Dedifferentiated amniotic fluid mesenchymal stem cell (primary cell): ENCODE data around the gene SP6.
A peak's percentile ranks its signal among the peaks of the same experiment; 100 is the strongest.

ENCODE experiments used
- DNase-seq: peaks from one replicate; pipeline ENCODE4 v3.0.0-alpha.2; 2016; ENCODE audit errors: extremely low spot score

Gene SP6

DNA sequence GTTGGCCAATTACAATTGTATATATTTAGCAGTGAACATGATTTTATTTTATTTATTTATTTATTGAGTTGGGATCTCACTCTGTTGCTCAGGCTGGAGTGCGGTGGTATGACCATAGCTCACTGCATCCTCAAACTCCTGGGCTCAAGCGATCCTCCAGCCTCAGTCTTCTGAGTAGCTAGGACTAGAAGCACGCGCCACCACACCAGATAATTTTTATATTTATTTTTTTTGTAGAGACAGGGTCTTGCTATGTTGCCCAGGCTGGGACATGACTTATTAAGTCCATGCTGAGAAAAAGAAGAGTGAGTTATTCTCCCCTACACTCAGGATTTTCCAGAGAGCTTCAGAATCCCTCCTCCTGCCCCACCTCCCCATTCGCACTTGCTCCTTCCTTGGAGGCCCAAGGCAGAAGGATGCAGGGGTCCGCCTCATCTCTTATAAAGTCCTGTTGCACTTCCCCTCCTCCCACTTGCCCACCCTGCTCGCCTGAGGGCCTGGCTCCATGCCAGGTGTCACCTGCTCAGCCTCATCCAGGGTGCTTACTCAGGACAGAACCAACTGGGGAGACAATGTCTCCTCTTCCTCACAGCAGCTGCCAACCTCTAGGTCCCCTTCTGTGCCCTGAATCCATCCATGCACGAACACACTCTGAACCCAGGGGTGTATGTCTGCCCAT, 29.0 kb upstream of the SP6 start:
- DNase-seq = no peak

DNA sequence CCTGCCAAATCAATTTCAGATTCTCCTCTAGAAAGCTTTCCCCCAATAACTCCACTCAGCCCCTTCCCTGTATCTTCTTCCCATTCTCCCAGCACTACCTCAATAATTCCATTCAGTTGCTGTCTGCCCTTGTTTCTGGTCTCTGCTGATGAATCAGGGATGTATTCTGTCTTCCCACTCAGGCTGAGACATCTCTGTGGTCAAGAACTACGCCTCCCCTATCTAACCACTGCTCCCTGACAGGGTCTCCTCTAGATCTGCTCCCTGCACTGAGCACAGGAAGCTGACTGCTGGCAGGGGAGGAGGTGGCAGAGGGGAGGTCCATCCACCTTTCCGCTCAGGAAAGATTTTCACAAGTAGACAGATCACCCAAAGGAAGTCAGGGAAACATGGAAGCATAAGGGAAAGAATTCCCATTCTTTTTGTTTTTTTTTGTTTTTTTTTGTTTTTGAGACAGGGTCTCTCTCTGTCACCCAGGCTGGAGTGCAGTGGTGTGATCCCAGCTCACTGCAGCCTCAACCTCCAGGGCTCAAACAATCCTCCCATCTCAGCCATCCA, 28.1 kb upstream of the SP6 start:
- DNase-seq = no peak

DNA sequence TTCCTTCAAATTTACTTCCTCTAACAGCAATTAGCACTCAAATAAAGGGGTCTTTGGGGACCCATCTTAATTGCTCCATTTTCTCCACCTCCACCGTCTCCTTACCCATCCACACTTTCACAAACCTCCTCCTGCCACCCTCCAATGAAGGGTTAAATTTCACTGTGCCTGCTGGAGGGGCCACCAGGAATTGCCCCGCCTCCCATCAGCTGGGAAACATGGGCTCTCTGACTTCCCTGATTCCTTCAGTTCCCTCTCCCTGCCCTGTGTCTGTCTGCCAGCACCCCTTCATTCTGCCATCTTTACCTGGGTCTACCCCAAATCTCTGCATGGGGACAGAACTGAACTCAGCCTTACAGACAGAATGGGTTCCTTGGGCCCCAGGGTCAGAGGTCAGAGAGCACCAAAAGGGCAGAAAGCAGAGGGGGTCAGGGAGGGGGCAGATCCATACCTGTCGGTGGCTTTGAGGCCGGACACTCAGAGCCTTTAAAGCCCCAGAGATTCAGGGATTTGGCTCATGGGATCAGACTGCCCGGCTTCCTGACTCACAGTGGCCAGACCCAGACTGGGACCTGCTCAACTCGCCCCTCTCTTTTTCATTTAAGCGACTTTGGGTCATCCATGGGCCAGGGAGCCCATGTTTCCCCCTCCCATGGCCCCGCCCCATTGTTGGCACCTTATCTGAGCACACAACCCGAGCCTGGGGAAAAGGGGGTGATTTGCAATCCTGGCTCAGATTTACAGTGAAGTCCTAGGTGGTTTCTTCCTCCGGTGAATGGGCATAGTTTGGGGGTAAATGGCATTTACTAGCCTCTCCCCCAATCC, 27.5 kb upstream of the SP6 start:
- no peak for DNase-seq

DNA sequence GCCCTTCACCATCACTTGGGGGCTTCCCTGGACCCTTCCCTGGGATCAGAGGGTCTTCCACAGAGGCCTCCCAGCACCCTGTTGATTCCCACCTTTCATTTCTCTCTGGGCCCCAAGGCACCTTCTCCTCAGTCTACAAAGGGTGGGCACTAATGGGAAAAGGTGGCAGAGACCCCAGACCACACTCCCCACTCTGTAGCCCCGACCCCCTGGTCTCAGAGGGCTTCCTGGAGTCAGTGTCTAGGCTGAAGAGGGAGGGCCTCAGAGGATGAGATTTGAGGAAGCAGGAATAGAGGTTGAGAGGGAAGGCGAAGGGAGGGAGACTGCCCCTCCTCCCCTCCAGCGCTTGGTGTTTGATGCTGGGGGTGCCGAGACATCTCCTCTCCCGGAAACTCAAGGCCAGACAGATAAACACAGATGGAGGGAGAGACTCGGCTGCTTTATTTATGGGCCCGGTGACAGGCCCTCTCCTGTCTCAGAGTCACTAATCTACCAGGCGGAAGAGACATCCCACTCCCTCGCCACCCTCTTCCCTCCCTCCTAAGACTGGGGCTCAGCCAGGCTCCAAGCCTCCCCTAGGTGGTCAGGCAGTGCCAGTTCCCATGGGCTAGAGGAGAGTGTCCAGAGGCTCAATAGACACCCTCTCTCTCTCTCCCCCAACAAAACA, 26.5 kb upstream of the SP6 start:
- no peak for DNase-seq

DNA sequence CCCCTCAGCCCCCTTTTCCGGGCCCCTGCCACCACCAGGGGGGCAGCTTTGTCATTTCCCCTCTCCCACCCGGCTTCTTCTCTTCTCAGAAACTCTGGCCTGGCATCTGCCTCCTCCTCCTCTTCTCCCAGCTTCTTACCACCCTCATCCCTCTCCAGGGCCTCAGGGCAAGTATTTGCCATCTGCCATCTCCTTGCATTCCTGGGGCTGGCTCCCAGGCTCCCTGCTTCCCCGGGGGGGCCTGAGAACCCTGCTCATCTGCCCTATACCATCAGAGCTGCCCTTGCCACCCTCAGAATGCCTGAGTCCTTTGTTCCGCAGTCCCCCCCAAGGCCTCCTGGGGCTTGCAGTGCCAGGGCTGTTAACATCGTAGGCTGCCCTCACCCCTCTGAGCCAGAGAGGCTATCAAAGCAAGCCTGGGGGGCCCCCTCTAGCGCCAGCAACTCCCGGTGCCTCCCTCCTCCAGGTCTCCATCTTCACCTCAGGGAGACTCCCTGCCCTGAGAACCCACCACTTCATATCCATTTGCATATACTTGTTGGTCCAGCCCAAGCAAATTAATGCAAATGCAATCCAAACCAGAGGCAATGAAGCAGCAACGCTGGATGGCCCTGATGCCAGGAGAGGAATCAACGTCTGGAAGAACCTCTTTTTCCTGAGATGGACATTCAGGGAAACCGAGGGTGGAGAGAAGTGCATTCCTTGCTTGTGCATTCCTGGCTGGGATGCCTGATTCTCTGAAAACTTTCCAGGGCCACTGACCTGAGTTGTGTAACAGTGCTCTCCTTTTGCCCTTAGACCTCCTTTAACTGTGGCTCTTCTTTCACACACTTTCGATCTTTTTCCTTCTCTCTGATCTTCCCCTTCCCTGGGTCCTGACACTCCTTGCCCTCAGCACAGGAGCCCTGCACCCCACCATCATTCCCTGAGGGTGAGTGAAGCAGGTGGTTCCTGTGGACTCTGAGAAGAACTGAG, 24.3 kb upstream of the SP6 start:
- DNase-seq = no peak

DNA sequence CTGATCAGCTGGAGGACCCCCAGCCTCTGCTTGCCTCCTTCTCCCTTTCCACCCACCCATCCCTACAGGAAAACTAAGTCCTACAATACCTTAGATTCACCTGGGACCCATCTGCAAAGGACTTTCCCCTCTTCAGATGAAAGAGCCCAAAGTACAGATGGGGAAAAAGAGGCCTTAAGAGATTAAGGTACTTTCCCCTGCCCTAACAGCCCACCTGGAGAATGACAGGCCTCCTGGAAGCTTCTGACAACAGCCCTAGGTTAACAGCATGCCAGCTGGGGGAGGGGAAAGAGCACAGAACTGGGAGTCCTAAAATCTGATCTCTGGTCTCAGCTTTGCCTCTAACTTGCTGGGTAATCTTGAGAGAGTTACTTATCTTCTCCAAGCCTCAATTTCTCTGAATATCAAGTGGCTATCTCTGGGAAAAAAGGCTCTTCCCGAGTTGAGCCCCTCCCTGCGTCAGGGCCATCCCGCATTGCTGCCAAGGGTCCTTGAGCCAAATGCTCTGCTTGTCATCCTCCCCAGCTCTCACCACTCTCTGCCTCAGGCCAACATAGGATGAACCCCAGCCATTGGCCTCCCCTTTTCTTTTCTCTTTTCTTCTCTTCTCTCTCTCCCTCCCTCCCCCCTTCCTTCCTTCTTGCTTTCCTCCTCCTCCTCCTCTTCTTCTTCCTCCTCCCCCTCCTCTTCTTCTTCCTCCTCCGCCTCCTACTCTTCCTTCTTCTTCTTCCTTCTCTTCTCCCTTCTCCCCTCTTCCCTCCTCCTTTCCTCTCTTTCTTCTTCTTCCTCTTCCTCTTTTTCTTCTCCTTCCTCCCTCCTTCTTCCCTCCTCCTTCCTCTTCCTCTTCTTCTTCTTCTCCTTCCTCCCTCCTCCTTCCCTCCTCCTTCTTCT, 22.5 kb upstream of the SP6 start:
- DNase-seq = no peak

DNA sequence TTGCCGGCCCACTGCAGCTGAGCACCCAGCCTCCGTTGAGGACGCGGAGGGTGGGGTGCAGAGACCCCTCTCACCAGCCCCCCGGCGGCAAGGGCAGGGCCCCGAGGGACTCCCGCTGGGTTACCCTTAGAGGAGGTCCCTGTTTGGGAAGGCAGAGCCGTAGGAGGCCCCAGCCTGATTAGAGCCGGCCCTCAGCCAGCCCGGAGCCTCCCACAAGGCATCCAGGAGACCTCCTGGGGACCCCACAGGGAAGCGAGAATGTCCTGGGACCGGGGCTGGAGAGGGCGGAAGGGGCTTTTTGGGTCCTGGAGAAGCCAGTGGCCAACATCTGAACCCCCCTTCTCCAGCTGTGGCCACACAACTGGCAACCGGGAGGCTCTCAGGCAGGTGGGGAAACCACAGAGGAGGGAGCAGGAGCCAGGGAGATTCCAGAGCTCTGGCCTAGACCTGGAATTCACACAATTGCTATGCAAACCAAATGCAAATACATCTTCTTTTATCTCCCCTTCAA, 21.7 kb upstream of the SP6 start:
- DNase-seq = no peak

DNA sequence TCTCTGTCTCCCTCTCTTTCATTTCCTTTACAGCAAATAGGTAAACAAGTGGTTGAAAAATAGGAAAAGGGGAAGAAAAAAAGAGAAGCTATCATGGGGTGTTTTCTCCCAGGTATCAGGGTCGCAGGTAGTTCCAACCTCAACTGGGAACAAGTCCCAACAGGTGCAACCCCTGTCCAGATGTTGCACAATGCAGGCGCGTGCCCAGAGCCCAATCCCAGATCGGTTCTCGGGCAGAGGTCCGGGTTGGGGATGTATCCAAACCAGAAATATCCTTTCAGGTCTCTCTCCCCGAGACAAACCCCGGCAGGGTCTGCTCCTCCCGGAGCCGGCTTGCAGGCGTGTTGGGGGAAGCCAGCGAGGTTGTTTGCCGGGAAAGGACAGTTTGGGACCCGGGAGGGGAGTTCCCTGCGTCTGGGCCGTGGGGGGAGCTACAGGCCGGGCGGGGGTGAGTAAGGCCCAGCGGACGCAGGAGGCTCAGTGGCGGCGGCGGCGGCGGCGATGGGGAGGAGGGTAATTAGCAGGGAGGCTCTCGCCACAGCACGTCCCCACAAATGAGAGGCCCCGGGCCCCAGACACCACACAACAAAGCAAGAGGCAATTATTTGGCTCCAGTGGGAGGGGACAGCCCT, 21.2 kb upstream of the SP6 start:
- DNase-seq = no peak

DNA sequence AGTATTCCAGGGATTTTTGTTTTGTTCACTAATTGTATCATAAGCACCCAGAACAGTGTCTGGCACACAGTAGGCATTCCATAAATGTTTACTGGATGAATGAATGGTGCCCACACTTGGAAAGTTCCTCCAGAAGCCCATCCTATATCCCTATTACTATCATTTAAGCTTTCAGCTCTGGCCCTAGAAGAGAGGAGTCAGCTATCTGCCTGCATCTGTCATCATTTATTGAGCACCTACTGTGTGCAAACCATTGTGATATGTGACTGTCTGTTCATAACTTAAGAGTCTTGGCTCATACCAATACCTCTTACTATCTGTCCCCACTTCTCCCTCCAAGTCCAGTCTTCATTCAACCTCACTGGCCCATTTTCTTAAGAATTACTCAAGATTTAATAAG, 20.1 kb upstream of the SP6 start:
- DNase-seq = no peak

DNA sequence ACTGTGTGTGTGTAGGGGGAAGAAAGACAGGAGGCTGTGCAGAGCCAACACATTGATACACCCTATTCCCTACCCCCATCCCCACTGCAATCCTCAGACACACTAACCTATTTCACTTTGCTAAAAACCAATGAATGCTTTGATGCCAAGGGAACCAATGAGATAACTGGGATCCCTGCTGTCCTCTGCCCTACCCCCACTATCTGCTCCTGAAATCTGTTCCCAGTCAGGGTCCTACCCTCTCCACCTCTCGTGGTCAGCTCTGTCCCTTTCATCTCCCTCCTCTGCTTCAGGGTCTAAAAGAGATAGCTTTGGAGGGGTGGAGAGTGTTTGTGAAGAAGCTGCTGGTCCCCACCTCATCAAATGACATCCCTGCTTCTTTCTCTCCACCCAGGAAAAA, 19.1 kb upstream of the SP6 start:
- DNase-seq = no peak

DNA sequence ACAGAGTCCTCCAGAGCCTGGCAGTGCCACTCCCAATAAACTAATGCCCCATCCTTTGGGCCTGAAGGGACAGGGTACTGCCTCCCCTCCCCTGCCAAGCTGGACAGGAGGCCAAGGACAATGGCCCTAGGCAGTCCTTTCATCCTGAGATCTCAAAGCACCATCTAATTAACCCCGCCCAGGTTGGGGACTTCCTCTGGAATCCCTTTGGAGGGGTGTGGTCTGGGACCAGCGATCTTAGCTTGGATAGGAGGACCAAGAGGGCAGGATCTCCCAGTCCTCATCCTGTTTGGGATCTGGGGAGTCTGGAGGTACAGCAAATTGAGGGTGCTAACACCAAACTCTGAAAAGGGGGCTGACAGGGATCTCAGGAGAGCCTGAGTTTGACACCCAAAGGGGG, 18.2 kb upstream of the SP6 start:
- no peak for DNase-seq

DNA sequence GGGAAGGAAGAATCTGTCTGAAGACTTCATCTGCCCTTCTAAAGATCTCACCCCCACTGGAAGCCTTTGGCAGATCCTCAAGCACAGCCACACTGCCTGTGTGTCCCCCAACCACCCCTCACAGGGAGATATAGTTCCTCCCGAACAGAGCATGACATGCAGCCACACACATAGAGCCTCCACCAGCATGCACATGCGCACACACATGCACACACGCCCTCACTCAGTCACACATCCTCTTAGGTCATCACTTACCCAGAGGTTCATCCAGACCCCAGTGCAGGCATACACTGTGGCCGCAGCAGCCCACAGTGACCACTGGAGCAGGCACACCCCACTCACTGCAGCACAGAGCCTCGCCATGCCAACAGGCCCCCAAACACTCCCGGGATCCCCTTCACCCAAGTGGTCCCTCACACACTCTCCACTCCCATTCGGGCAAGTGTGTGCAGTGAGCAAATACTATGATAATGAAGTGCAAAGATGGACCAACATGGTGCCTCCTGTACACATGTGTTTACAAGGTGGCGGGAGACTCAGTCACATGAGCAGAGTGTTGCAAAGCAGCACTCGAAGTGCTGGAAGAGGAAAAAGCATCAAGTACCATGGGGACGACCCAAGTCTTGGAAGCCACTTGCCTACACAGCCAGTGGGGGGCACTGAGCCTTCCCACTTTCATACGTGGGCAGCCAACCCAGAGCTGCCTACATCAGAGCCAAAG, 17.0 kb upstream of the SP6 start:
- no peak for DNase-seq

DNA sequence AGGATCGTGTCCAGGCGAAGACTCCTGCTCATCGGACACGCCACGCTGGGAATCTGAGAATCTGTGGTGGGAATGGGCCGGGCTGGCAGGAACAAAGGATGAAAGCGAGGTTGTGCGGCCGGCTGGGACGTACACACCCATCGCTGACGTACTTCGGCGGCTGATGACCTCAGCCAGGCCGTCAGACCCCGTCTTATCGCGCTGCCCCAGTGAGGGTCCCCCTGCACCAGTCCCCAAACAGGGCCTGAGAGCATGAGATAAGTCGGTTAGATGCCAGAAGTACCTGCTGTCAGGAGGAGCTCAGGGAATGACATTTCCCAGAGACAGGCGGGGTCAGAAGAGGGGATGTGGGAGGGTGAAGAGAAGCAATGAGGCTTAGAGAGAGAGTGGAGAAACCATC, 16.0 kb upstream of the SP6 start:
- DNase-seq = no peak

DNA sequence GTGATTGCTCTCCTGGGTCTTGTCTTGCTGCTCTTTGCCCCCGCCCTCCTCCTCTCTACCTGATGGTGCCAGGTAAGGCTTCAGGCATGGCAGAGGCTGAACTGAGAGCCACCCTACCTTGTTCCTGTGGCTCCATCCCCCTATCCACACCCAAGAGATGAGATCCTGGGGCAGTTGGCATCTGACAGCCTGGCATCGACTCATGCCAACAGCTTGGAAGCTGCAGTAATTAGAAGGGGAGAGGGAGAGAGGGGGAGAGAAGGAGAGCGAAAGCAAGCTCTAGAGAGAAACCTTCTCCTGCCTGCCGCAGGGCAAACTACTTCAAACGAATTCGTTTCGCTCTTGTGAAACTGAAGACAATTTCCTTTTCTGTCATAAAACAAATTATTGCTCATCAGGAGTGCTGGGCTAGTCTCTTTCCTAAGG, 13.8 kb upstream of the SP6 start:
- no peak for DNase-seq

DNA sequence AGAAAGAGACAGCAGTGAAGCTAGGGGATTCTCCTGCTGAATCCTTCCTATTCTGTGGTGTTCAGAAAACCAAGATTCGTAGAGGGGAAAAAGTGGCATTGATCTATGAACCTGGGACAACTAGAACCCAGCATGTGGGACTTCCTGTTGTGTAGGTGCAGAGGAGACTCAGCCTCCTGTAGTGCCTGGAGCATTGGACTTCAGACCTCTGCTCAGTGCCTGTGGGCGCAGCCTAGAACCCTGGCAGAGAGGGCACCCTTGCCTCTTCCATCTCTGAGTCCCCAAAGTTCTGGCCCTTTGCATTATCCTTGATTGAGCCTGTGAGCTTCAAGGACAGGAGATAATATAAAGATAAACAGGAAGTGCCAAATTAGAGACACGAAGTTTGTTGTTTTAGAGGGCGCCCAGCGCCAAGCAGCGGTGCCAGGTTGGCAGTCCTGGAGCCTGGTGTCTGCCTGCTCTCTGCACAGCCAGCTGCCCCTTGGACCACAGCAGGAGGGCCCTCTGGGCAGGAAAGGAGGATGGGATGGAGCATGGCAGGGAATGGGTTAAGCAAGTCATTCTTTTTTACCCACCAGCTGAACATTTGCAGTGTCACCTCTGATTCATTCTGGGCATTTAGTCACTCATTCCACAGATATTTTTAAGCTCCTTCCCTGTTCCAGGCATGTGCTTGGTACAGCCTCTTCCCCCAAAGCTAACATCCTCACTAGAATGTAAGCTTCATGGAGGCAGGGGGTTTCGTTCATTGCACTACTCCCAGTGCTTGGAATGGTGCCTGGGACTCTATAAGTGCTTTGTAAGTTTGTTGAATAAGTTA, 11.9 kb upstream of the SP6 start:
- peak; percentile 58 for DNase-seq

DNA sequence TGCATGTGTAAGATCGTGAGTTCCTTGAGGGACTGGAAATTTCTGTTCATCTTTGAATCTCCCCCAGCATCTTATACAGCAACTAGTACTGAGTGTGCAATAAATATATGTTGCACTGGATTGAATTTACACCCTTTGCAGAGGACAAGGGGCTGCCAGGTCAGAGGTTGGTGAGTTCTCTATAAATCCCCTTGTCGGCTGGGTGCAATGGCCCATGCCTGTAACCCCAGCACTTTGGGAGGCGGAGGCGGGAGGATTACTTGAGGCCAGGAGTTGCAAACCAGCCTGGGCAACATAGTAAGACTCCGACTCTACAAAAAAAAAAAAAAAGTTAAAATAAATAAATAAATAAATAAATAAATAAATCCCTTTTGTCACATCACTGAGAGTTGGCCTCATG, 9.4 kb upstream of the SP6 start:
- no peak for DNase-seq

DNA sequence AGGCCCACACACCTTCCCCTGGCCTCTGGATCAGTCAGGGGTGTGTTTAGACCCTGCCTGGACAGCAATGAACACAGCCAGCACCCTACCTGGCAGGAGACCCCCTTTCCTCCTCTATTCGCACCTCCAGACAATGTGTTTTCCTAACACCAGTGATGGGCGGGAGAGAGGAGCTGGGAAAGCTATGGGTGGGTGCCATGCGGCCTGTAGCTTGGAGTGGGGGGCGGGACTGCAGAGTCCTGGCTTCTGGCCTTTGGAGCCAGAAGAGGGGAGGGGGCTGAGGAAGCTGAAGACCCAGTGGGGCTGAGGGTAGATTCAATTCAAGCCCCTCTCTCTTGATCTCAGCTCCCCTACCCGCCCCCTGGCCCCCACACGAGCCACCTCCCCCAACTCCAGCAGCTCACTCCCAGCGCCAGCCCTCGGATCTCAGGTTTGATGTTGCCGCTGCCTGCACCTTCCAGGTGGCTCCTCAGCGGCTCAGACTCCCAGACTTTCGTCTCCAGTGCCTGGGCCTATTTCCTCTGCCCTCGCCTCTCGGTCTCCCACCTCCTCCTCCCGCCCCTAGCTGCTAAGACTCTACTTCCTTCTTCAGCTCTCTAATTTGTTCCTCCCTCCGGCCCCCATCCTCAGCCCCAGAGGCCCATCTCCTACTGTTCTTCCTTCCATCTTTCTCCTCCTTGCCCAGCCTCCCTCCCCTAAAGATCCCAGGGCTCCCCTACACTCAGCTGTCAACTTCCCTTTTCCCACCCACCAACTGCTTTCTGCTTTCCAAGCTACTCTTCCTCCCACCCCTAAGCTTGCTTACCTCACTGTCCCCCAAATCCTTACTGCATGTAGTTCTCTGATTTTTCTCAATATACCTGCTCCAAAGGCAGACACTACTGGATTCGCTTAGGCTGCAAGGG, 6.8 kb upstream of the SP6 start:
- DNase-seq = no peak
